Measurements from ENCODE around the gene LENG8. TPM values are rescaled to one million over a fixed set of nuclear protein-coding genes. Genes with fewer than 3 reads are reported as not detected.

Gene LENG8
- total RNA-seq, 1 experiment from 2014 or later, result 196 TPM

GRCh38 chr19:54459282-54460229 is 10.6 kb downstream of the LENG8 start:
- RAD21 ChIA-PET (ENCODE audit: low non-redundant PET in 1 of 2, low total read pairs in 2 of 2, uncharacterized antibody in 2 of 2, unreplicated experiment in 2 of 2), result no interaction called here
- Histone ChIP-seq H4K20me1 (ENCODE audit: insufficient read depth) (no peaks in the 10 kb centered on the region), H3K9ac (ENCODE audit: low read length) (no peak overlapping the region), H3K4me1 (ENCODE audit: control insufficient read depth in 1 of 2, insufficient read depth in 2 of 2, low read length in 2 of 2) (peaks cover 7 to 22% of the 10 kb centered on the region in 2 experiments; a peak in 3 of 4 replicates), H3K79me2 (ENCODE audit: insufficient read depth, low read length) (peaks cover 78% of the 10 kb centered on the region), H3K4me2 (ENCODE audit: low read length) (no peak overlapping the region), H3K4me3 (replicated peaks in 1 of 2; ENCODE audit: low read depth in 1 of 2, low read length in 2 of 2) (no peak overlapping the region), H3K9me2 (ENCODE audit: insufficient read depth) (no peaks in the 10 kb centered on the region), H3K27ac (ENCODE audit: low read depth, low read length) (no peak overlapping the region), H3K27me3 (ENCODE audit: insufficient read depth, low read length) (no peaks in the 10 kb centered on the region), H3K9me3 (ENCODE audit: control insufficient read depth in 1 of 2, insufficient read depth in 1 of 2, low read depth in 1 of 2, low read length in 2 of 2) (no peaks in the 10 kb centered on the region), H2AFZ (ENCODE audit: low read depth, low read length, poor library complexity, severe bottlenecking) (no peak overlapping the region), H3K36me3 (ENCODE audit: control insufficient read depth in 1 of 2, insufficient read depth in 2 of 2, low read length in 2 of 2) (peaks cover 41 to 52% of the 10 kb centered on the region in 2 experiments; a peak in 3 of 4 replicates)
- POLR2A ChIA-PET, result interaction anchor here (1.2 to 3.1 kb wide), 2 partner anchors 9 to 11 kb away, joined by 3 to 10 read pairs; partner anchors contain the start of gene LENG8
- no TSS peak for BruUV-seq (replicated peaks)
- CTCF ChIA-PET, result no interaction called here
- no peak for ATAC-seq
- TF ChIP-seq POLR2AphosphoS5 (IDR thresholded peaks at IDR 0.05; ENCODE audit: low read depth, low read length), result no peak
- no peak for TF ChIP-seq TCF7L2 (IDR thresholded peaks at IDR 0.05; ENCODE audit: borderline replicate concordance, extremely low read depth, insufficient read depth, insufficient read length)
- TF ChIP-seq EGR1 (IDR thresholded peaks at IDR 0.05; ENCODE audit: low read depth), result no peak
- no peak for TF ChIP-seq FOSL1 (IDR thresholded peaks at IDR 0.05; ENCODE audit: low read depth)
- no peak for TF ChIP-seq EZH2phosphoT487 (IDR thresholded peaks at IDR 0.05; ENCODE audit: borderline replicate concordance)
- intact Hi-C loops (cut with micrococcal nuclease), result no loop called here
- no peak for DNase-seq (ENCODE audit: low read depth, low spot score)

DNA sequence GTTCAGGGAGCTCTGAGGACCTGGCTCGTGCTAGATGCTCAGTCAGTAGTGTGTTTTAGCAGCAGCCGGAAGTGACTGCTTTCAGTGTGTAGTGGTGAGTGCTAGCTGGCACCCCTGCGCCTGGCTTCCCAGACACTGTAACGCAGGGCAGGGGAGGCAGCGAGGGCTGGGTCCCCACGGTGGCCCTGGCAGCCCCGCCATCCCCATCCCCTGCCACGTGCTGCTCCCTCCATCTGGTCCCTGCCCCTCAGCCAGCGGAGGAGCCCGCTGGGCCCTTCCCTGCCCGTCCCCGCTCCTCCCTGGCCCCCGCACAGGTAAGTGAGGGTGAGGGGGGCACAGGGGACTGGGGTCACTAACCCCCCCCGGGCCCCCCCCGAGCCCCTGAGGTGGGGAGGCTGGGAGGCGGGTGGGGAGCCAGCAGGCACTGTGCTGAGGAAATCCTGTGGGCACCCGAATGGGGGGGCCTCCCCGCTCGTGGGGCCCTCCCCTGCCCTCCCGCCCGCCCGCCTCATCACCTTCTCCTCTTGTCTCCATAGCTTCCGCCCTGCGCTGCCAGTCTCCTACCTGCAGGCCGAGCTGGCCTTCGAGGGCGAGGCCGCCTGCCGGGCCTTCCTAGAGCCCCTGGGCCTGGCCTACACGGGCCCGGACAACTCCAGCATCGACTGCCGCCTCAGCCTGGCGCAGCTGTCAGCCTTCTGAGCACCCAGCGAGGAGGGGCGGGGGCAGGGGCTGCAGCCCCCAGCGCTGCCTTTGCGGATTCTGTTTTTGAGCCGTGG is 11.4 kb downstream of the LENG8 start:
- DNase-seq (ENCODE audit: low read depth, low spot score) (no peak), ATAC-seq (no peak)
- TF ChIP-seq ELF1 (IDR thresholded peaks at IDR 0.05; ENCODE audit: borderline replicate concordance, low read depth) (no peak), POLR2A (IDR thresholded peaks at IDR 0.05; ENCODE audit: borderline replicate concordance, extremely low read depth, insufficient read depth, insufficient read length) (no peak), JUND (IDR thresholded peaks at IDR 0.05) (no peak), POLR2AphosphoS5 (IDR thresholded peaks at IDR 0.05; ENCODE audit: low read depth, low read length) (no peak), YY1 (IDR thresholded peaks at IDR 0.05; ENCODE audit: extremely low read depth, insufficient replicate concordance, low read depth, low read length) (no peak), MAX (IDR thresholded peaks at IDR 0.05) (no peak)
- Histone ChIP-seq H3K9ac (ENCODE audit: low read length) (no peak overlapping the region), H3K27ac (ENCODE audit: low read depth, low read length) (no peak overlapping the region), H3K9me3 (ENCODE audit: control insufficient read depth in 1 of 2, insufficient read depth in 1 of 2, low read depth in 1 of 2, low read length in 2 of 2) (no peaks in the 10 kb centered on the region), H3K79me2 (ENCODE audit: insufficient read depth, low read length) (peaks cover 69% of the 10 kb centered on the region), H3K27me3 (ENCODE audit: insufficient read depth, low read length) (no peaks in the 10 kb centered on the region), H3K4me1 (ENCODE audit: control insufficient read depth in 1 of 2, insufficient read depth in 2 of 2, low read length in 2 of 2) (peaks cover 7 to 26% of the 10 kb centered on the region in 2 experiments; a peak in 3 of 4 replicates), H3K36me3 (ENCODE audit: control insufficient read depth in 1 of 2, insufficient read depth in 2 of 2, low read length in 2 of 2) (peaks cover 35 to 43% of the 10 kb centered on the region in 2 experiments; a peak in 3 of 4 replicates), H4K20me1 (ENCODE audit: insufficient read depth) (no peaks in the 10 kb centered on the region), H3K9me2 (ENCODE audit: insufficient read depth) (no peaks in the 10 kb centered on the region), H3K4me2 (ENCODE audit: low read length) (no peak overlapping the region), H3K4me3 (replicated peaks in 1 of 2; ENCODE audit: low read depth in 1 of 2, low read length in 2 of 2) (no peak overlapping the region), H2AFZ (ENCODE audit: low read depth, low read length, poor library complexity, severe bottlenecking) (no peak overlapping the region)
- no TSS peak for BruUV-seq (replicated peaks)
- ChIA-PET CTCF (no interaction called here), POLR2A (interaction anchor here (1.2 to 3.1 kb wide), 2 partner anchors 9 to 11 kb away, joined by 3 to 10 read pairs; partner anchors contain the start of gene LENG8), RAD21 (ENCODE audit: low non-redundant PET in 1 of 2, low total read pairs in 2 of 2, uncharacterized antibody in 2 of 2, unreplicated experiment in 2 of 2) (no interaction called here)
- intact Hi-C loops (cut with micrococcal nuclease), result no loop called here

Measured in HCT116 (cell line).